ENCODE results near the gene CENPT.
A peak's percentile ranks its signal among the peaks of the same experiment; 100 is the strongest.
"Not testable (repeated sequence)": the region's sequence is repeated elsewhere in the genome, so short reads cannot be mapped to it uniquely, and the experiment has no call there.

The CENPT gene

DNA sequence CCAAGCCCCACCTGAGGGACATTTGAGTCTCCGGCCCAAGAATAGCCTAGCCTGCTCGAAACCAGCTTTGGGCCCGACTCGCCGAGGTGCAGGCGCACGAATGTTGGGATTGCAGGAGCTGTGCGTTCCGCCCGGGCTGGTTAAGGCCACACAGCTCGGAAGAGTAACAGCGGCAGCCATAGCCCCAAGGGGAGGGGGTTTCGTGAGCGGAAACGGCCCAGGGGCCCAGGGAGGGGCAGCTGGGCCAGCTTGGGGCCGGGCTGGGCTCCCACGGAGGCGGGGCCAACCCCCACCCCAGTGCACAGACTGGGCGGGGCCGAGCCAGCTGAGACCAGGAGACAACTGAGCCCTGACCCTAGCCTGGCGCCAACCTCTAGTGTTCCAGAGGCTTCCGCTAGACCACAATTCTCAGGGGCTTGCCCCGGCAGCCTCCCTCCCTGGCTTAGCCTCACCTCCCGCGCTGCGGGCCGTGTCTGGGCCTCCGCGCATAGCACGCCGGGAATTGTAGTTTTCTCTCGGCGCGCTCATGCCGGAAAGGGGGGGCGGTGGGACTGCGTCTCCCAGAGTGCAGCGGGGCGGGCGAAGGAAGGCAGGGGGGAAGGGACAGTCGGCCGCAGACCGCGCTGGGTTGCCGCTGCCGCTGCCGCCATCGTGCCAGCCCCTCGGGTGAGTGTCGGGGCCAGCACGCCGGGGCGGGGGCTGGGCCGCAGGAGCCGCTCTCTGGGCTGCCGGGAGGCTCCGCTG, 1.0 kb downstream of the CENPT start, which contains the start of gene NUTF2:
TSS of gene NUTF2 (plus strand) at position 614 of the 744 bp plus-strand sequence. CDS start 18,198 bp downstream, outside the sequence.
- peak; percentile 96 for DNase-seq (ENCODE audit: low spot score)

DNA sequence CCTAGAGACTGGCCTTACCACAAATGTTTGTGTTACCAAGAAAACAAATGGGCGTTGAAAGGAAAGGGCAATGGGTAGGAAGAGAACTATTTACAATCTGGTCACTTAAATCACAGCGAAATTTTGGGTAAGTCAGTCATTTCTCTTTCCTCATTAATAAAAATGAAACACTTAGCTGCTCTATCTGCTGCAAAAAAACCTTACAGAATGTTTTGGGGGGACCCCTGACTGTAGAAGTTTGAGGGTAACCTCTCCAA, 1.5 kb downstream of the CENPT start:
- no peak for DNase-seq (ENCODE audit: low spot score)

- DNase-seq (ENCODE audit: low spot score): no peak
Observed at GRCh38 chr16:67845291-67846062, 2.0 kb downstream of the CENPT start.

DNA sequence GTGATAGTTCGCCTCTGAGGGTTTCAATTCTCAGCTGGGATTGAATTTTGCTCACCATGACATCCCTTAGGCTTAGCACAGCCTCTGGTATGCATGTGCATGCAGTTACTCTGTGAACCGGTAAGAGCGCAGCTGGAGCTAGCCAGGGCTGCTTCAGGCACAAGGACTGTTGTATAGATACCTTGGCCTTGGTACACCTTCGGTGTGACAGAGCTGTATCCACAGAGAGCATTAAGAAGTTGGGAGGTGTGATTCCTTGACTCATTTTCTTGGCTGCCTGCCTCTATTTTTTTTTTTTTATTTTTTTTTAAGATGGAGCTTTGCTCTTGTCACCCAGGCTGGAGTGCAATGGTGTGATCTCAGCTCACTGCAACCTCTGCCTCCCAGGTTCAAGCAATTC, 3.0 kb downstream of the CENPT start:
- peak; percentile 78 for DNase-seq (ENCODE audit: low spot score)

DNA sequence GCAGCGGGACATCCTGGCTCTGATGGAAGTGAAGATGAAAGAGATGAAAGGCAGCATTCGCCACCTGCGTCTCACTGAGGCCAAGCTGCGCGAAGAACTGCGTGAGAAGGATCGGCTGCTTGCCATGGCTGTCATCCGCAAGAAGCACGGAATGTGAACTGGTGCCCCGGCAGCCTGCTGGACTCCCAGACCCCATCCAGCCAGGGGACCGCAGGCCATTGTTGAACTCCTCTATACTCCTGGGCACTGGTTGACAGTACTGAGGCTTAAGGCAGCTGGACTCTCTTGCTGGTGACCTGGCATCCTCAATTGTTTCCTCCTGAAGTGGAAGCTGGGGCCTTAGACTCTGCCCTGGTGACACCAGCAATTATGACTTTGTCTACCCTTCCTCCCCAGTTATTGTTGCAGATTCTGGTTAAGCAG, 4.1 kb downstream of the CENPT start:
- no peak for DNase-seq (ENCODE audit: low spot score)

DNA sequence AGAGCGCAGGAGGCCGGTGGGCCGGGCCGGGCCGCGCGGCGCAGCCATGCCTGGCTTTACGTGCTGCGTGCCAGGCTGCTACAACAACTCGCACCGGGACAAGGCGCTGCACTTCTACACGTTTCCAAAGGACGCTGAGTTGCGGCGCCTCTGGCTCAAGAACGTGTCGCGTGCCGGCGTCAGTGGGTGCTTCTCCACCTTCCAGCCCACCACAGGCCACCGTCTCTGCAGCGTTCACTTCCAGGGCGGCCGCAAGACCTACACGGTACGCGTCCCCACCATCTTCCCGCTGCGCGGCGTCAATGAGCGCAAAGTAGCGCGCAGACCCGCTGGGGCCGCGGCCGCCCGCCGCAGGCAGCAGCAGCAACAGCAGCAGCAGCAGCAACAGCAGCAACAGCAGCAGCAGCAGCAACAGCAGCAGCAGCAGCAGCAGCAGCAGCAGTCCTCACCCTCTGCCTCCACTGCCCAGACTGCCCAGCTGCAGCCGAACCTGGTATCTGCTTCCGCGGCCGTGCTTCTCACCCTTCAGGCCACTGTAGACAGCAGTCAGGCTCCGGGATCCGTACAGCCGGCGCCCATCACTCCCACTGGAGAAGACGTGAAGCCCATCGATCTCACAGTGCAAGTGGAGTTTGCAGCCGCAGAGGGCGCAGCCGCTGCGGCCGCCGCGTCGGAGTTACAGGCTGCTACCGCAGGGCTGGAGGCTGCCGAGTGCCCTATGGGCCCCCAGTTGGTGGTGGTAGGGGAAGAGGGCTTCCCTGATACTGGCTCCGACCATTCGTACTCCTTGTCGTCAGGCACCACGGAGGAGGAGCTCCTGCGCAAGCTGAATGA, 4.8 kb downstream of the CENPT start:
- DNase-seq (ENCODE audit: low spot score): peak; percentile 52

DNA sequence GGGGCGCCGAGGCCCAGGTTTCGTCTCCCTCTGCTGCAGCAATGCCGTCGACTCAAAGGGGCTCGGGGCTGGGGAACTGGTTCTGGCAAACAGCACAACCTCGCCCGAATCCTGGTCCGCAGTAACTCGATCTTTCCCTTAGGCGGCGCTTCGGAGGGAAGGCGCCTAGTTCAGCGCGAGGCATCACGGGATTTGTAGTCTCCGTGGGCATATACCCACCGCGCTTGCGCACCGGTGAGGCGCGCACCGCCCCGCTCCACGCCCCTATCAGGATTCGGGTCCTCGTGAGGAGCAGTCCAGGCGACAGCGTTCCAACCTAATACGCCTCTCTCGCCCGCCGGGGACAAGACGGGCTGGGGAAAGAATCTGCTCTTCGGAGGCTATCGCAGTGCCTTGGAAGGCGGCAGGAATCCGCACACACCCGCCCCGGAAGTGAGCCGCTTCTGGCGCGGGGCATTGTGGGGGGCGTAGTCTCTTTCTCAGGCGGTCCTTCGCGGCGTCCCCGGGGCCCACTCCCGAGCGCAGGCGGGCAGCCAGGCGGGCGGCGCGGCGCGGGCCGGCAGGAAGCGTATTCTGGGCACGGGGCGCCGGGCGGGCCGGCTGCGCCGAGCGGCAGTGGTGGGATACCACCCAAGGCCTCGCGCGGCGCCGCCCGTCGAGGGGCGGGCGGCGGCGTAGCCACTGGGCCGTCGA, 5.5 kb downstream of the CENPT start, which contains the start of gene THAP11:
TSS of gene THAP11 (plus strand) at position 505 of the 693 bp plus-strand sequence. CDS start 235 bp downstream, outside the sequence.
- DNase-seq (ENCODE audit: low spot score): peak; percentile 95

- DNase-seq (ENCODE audit: low spot score): no peak
Observed at GRCh38 chr16:67841198-67841815, 6.2 kb downstream of the CENPT start.

- DNase-seq (ENCODE audit: low spot score): peak; percentile 32
Observed at GRCh38 chr16:67837811-67838210, 9.7 kb downstream of the CENPT start.

DNA sequence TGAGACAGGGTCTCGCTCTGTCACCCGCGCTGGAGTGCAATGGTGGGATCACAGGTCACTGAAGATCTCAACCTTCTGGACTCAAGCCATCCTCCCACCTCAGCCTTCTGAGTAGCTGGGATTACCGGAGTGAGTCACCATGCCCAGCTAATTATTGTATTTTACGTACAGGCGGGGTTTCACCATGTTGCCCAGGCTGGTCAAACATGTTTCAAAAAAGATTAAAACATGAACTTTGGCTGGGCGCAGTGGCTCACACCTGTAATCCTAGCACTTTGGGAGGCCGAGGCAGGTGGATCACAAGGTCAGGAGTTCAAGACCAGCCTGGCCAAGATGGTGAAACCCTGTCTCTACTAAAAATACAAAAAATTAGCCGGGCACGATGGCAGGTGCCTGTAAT, 10.3 kb downstream of the CENPT start:
- DNase-seq (ENCODE audit: low spot score): not testable (repeated sequence)

DNA sequence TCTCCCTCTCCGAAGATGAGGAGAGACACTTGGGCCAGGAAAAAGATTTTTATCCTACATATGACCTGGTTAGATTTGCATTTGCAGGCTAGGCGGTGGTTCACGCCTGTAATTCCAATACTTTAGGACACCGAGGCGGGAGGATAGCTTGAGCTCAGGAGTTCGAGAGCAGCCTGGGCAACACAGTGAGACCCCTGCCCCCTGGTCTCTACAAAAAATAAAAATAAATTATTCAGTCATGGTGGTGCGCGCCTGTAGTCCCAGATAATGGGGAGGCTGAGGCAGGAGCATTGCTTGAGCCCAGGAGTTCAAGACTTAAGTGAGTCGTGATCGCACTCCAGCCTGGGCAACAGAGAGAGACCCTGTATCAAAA, 13.3 kb downstream of the CENPT start:
- no peak for DNase-seq (ENCODE audit: low spot score)

DNA sequence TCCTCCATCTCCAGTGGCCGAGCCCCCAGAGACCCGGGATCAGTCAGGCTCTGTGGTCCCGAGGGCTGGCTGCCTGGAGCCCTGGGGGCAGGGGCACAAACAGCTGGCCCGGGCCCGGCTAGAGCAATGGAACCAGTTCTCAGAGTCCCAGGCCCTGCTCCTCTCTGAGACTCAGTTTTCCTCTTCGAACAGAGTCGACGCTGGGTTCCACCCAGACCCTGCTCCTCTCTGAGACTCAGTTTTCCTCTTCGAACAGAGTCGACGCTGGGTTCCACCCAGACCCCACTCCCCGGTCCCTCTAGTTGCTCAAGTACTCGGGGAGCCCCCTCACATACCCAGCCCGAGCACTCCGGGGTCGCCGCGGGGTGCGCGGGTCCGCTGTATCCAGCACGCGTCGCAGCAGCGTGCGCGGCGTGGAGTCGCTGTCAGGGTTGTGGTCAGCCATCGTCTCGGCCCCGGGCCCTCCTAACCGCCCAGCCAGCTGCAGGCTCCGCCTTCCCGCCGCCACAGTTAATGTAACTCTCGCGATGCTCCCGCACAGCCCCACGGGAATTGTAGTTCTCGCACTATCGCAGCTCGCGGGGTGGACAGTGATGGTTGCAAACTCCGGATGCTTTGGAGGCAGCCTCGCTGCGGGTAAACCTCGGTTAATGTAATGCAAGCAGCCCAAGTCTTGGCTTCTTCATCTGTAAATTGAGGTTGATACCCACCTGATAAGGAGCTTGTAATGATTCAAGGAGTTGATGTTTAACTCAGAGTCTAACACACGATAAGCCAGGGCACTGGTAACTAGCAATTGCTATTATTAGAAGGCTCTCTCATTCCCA, 13.9 kb downstream of the CENPT start:
- DNase-seq (ENCODE audit: low spot score): peak; percentile 86

DNA sequence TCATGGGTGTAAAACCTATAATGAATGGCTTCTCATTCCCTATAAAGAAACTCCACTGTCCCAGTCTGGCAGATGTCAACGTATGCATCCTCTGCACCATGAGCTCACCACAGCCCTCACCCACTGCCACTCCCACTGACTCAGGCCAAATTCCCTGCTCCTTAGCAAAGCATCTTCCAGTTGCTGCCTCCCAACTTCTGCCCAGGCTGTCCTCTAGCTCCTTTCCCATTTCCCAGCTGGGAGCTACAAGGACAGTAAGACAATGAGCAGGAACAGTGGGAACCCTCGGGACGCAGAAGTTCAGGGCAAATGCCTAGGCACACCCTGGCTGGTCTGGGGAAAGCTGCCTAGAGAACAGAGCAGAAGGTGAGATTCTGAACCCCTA, 14.5 kb downstream of the CENPT start:
- peak; percentile 70 for DNase-seq (ENCODE audit: low spot score)

DNA sequence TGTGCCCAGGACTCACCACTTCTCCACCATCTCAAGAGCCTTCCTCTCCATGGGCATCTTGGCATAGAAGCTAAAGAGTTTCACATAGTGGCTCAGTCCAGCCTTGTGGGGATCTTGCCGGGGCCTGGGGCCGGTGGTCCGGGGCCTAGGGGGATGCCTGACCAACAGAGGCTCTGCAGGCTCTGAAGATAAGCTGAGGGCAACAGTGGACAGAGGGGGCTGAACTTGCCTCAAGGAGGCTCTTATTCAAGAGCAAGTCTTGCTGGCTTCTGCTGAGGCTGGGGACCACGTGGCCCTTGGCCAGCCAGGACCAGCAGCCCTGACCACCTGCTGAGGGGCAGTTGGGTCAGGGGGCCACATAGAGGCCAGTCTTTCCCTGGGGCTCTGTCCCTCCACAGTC, 18.8 kb downstream of the CENPT start:
- DNase-seq (ENCODE audit: low spot score): no peak

- DNase-seq (ENCODE audit: low spot score): no peak
Observed at GRCh38 chr16:67825906-67826305, 21.6 kb downstream of the CENPT start.

DNA sequence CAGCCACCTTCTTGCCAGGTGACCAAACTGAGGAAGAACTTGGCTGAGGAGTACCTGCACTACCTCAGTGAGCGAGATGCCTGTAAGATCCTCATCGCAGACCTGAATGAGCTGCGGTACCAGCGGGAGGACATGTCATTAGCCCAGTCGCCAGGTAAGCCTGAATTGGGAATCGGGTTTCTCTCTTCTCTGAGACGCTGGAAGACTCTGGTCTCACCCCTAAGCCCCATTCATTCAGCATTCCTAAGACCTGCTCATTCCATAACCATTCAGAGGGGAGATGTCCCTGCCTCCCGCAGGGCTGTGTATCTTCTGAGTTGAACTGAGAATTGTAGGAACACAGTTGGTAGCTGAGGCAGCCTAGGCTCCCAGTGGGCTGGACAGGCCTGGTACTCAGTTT, 22.4 kb downstream of the CENPT start:
- DNase-seq (ENCODE audit: low spot score): no peak

- DNase-seq (ENCODE audit: low spot score): no peak
Observed at GRCh38 chr16:67822511-67822910, 25.0 kb downstream of the CENPT start.

- no peak for DNase-seq (ENCODE audit: low spot score)
Observed at GRCh38 chr16:67820608-67821259, 26.8 kb downstream of the CENPT start.

- no peak for DNase-seq (ENCODE audit: low spot score)
Observed at GRCh38 chr16:67814567-67814966, 32.9 kb downstream of the CENPT start.

GRCh38 chr16:67811899-67812298, 35.6 kb downstream of the CENPT start:
- DNase-seq (ENCODE audit: low spot score): no peak

All from kidney tubule cell (primary cell).